ENCODE measurements around the gene KAT8. TPM values are rescaled to one million over a fixed set of nuclear protein-coding genes. Genes with fewer than 3 reads are reported as not detected.
A peak's percentile ranks its signal among the peaks of the same experiment; 100 is the strongest.
"Not testable (repeated sequence)": the region's sequence is repeated elsewhere in the genome, so short reads cannot be mapped to it uniquely, and the experiment has no call there.

Gene KAT8
- total and polyA plus RNA-seq, 9 of the 15 experiments (the other 6 are each of a cell fraction or from before 2014, with no cell fraction given) = 10.0 to 98.5 (median 76.4) TPM

GRCh38 chr16:31138621-31139578 is 21.4 kb downstream of the KAT8 start (continued):
- TF ChIP-seq AFF4 (CRISPR knock-in tag; IDR thresholded peaks at IDR 0.05) (no peak), ZNF780A (CRISPR knock-in tag; IDR thresholded peaks at IDR 0.05) (no peak), ZNF707 (CRISPR knock-in tag; conservative IDR thresholded peaks at IDR 0.05) (no peak), NR0B1 (IDR thresholded peaks at IDR 0.05; ENCODE audit: partially characterized antibody) (no peak), HMG20B (CRISPR knock-in tag; IDR thresholded peaks at IDR 0.05) (no peak), POLR2B (IDR thresholded peaks at IDR 0.05; ENCODE audit: low read depth, partially characterized antibody) (no peak), KLF1 (tag; IDR thresholded peaks at IDR 0.05) (no peak), E2F8 (IDR thresholded peaks at IDR 0.05; ENCODE audit: low read depth, partially characterized antibody) (no peak), THRAP3 (IDR thresholded peaks at IDR 0.05; ENCODE audit: borderline replicate concordance) (no peak)

- H3K27me3 ChIP-seq (ENCODE audit: control insufficient read depth in 2 of 2, insufficient read depth in 2 of 2, low read length in 2 of 2); H3K9me3 ChIP-seq (replicated peaks; ENCODE audit: control insufficient read depth, insufficient read depth, low read depth, low read length); ATAC-seq; CTCF ChIA-PET (ENCODE audit: low intra/inter-chr PET ratio); BruUV-seq (replicated peaks); in situ Hi-C loops (cut with MboI); H3K4me3 ChIP-seq; H3K9me1 ChIP-seq (ENCODE audit: control insufficient read depth, insufficient read depth, low read length); FAIRE-seq; H4K20me1 ChIP-seq (replicated peaks; ENCODE audit: control insufficient read depth, insufficient read depth, low read length); H3K36me3 ChIP-seq (ENCODE audit: control insufficient read depth, insufficient read depth, low read length); H3K79me2 ChIP-seq (ENCODE audit: control insufficient read depth, insufficient read depth, low read length); DNase-seq (ENCODE audit: extremely low read depth in 1 of 4, low spot score in 3 of 4): not testable (repeated sequence)
- H3K4me2 ChIP-seq (ENCODE audit: insufficient read depth, low read length) = peak overlapping the region; percentile 72
- peak overlapping the region; percentile 92 for H2AFZ ChIP-seq (ENCODE audit: low read depth, low read length)
- intact Hi-C loops (cut with micrococcal nuclease) = loop anchor here (5.0 to 10.0 kb wide), 2 partner anchors 34 to 156 kb away; partner anchors contain the start of genes BCKDK and HSD3B7
- 89% methylated on average over 9 of the region's 9 CpGs for WGBS (ENCODE audit: insufficient coverage, low coverage, missing lambda C conversion rate)
- POLR2A ChIA-PET = interaction anchor here (0.8 to 3.4 kb wide), 3 partner anchors 12 to 39 kb away, joined by 4 to 39 read pairs (median 35); partner anchors contain the start of genes FUS and KAT8
- peak overlapping the region; percentile 70 to 91; a peak in 3 of 4 replicates for H3K9ac ChIP-seq (ENCODE audit: insufficient read depth in 1 of 2, low read depth in 2 of 2, low read length in 2 of 2)
- H3K4me1 ChIP-seq (replicated peaks in 1 of 2; ENCODE audit: control insufficient read depth in 2 of 2, insufficient read depth in 2 of 2, low read length in 2 of 2) = peaks cover 16 to 52% of the 10 kb centered on the region in 2 experiments
- H3K27ac ChIP-seq (ENCODE audit: extremely low read depth, low read depth, low read length) = peak overlapping the region; percentile 55; the same call in 2 of the 3 replicates
Observed at GRCh38 chr16:31141071-31141469, 23.6 kb downstream of the KAT8 start.
